GM12878 (cell line): ENCODE measurements around the gene FAR2. TPM values are rescaled to one million over a fixed set of nuclear protein-coding genes. Genes with fewer than 3 reads are reported as not detected.

Source experiments
- ATAC-seq: fragments of 200-7000 bp; cut with Tn5 transposase; 3 replicates; pipeline ENCODE4 v1.9.1; 2020; ENCODE audit warnings: mild to moderate bottlenecking, moderate library complexity
- BruUV-seq: library from RNA; stranded (reverse); fragments of 400-500 nt; replicated peaks from 2 replicates; lab custom pipeline; 2021; lab: Mats Ljungman, UMichigan
- CTCF ChIA-PET: fragments of 300-600 bp; sonication (Branson Sonifier 250); formaldehyde crosslinking; extraction: SDS; loops from one replicate; lab custom pipeline; 2021; ENCODE audit warnings: inconsistent platforms; lab: Yijun Ruan, JAX
- POLR2A ChIA-PET: fragments of 350-600 bp; formaldehyde crosslinking; extraction: SDS; loops from one replicate; lab custom pipeline; 2021; ENCODE audit warnings: inconsistent platforms; lab: Charles Lee
- RAD21 ChIA-PET: fragments of 300-600 bp; sonication (Branson Sonifier 250); formaldehyde crosslinking; loops from one replicate; lab custom pipeline; 2023; ENCODE audit warnings: antibody characterized with exemption; ENCODE audit not compliant: unreplicated experiment; lab: Charles Lee
- SMC1A ChIA-PET: fragments of 300-600 bp; sonication (Branson Sonifier 250); formaldehyde crosslinking; loops from one replicate; lab custom pipeline; 2023; ENCODE audit not compliant: unreplicated experiment, uncharacterized antibody; lab: Charles Lee
- DNase-seq: peaks from one replicate; pipeline ENCODE4 v3.0.0-alpha.2; 2011; ENCODE audit warnings: low read depth, low spot score
- FAIRE-seq: peaks from 3 replicates; lab custom pipeline; 2011; peaks lifted over from hg19 to GRCh38; lab: Jason Lieb, UNC
- H2AFZ ChIP-seq: 2 replicates; pipeline ENCODE4 v1.6.0; 2011; ENCODE audit warnings: low read depth, low read length, control low read depth; ENCODE audit not compliant: control insufficient read depth
- H3K27ac ChIP-seq: 2 replicates; pipeline ENCODE4 v1.5.1; 2011; ENCODE audit warnings: control low read depth; ENCODE audit not compliant: control insufficient read depth, insufficient read depth
- H3K27me3 ChIP-seq, 2 experiments: replicated peaks in 1 of 2; 2 replicates each; pipeline versions ENCODE4 v1.6.0 to v1.6.1; 2011; ENCODE audit warnings: low read length in 1 of 2; ENCODE audit not compliant: control insufficient read depth in 2 of 2, insufficient read depth in 2 of 2
- H3K36me3 ChIP-seq, 2 experiments: 2 replicates each; pipeline ENCODE4 v1.5.1; 2011; ENCODE audit warnings: low read length in 1 of 2; ENCODE audit not compliant: control insufficient read depth in 2 of 2, insufficient read depth in 2 of 2
- H3K4me1 ChIP-seq: 2 replicates; pipeline ENCODE4 v1.6.1; 2011; ENCODE audit warnings: mild to moderate bottlenecking, low read length, moderate library complexity, mixed read lengths; ENCODE audit not compliant: control insufficient read depth, insufficient read depth
- H3K4me2 ChIP-seq: 2 replicates; pipeline ENCODE4 v1.6.0; 2011; ENCODE audit warnings: control low read depth; ENCODE audit not compliant: control insufficient read depth, insufficient read depth
- H3K4me3 ChIP-seq: fragments of 200-600 bp; sonication (generic); 2 replicates; pipeline ENCODE4 v1.5.1; 2016
- H3K79me2 ChIP-seq: 2 replicates; pipeline ENCODE4 v1.6.0; 2011; ENCODE audit warnings: low read length; ENCODE audit not compliant: control insufficient read depth, insufficient read depth
- H3K9ac ChIP-seq: 2 replicates; pipeline ENCODE4 v1.8.0; 2011; ENCODE audit warnings: low read length, control low read depth, mixed read lengths; ENCODE audit not compliant: control insufficient read depth, insufficient read depth
- H3K9me3 ChIP-seq: replicated peaks from 3 replicates; pipeline ENCODE4 v1.5.1; 2011; ENCODE audit warnings: mild to moderate bottlenecking, low read length; ENCODE audit not compliant: control insufficient read depth, insufficient read depth
- H4K20me1 ChIP-seq: 2 replicates; pipeline ENCODE4 v1.6.0; 2011; ENCODE audit not compliant: control insufficient read depth, insufficient read depth
- ATF2 ChIP-seq: IDR thresholded peaks from 2 replicates; pipeline ENCODE4 v1.6.1; 2012; ENCODE audit warnings: low read length, inconsistent platforms
- ATF3 ChIP-seq: IDR thresholded peaks from 2 replicates; pipeline ENCODE4 v1.6.1; 2011; ENCODE audit warnings: low read depth, mild to moderate bottlenecking, low read length, moderate library complexity, borderline replicate concordance; ENCODE audit errors: extremely low read depth
- DPF2 ChIP-seq: fragments of 450-650 bp; IDR thresholded peaks from 2 replicates; pipeline ENCODE4 v1.6.1; 2017; ENCODE audit warnings: mild to moderate bottlenecking
- ESRRA ChIP-seq: IDR thresholded peaks from 2 replicates; pipeline ENCODE4 v1.6.1; 2012; ENCODE audit warnings: mild to moderate bottlenecking, low read length, improper control_type of control experiment
- GATAD2B ChIP-seq: fragments of 450-650 bp; conservative IDR thresholded peaks from 2 replicates; pipeline ENCODE4 v1.6.1; 2017; ENCODE audit warnings: low read depth, mild to moderate bottlenecking, moderate library complexity
- HSF1 ChIP-seq: fragments of 150-350 bp; IDR thresholded peaks from 2 replicates; pipeline ENCODE4 v1.6.1; 2014; ENCODE audit warnings: mild to moderate bottlenecking, low read depth, low read length
- KLF5 ChIP-seq: fragments of 450-650 bp; IDR thresholded peaks from 2 replicates; pipeline ENCODE4 v1.6.1; 2014; ENCODE audit warnings: mild to moderate bottlenecking; ENCODE audit not compliant: partially characterized antibody
- MYC ChIP-seq: IDR thresholded peaks from 2 replicates; pipeline ENCODE4 v1.6.1; 2011; ENCODE audit warnings: mild to moderate bottlenecking, low read length, moderate library complexity, inconsistent platforms; ENCODE audit not compliant: insufficient read depth, insufficient replicate concordance, insufficient read length, severe bottlenecking
- PAX8 ChIP-seq: fragments of 450-650 bp; IDR thresholded peaks from 2 replicates; pipeline ENCODE4 v1.6.1; 2017; ENCODE audit warnings: mild to moderate bottlenecking, moderate library complexity
- RUNX3 ChIP-seq: IDR thresholded peaks from 2 replicates; pipeline ENCODE4 v1.6.1; 2012; ENCODE audit warnings: low read length, inconsistent platforms
- SPI1 ChIP-seq: IDR thresholded peaks from 2 replicates; pipeline ENCODE4 v1.6.1; 2011; ENCODE audit warnings: low read depth, mild to moderate bottlenecking, low read length, moderate library complexity, borderline replicate concordance; ENCODE audit not compliant: insufficient read depth
- ZBED1 ChIP-seq: IDR thresholded peaks from 2 replicates; pipeline ENCODE4 v1.6.1; 2016; ENCODE audit warnings: borderline replicate concordance
- ZNF217 ChIP-seq: fragments of 450-650 bp; IDR thresholded peaks from 2 replicates; pipeline ENCODE4 v1.6.1; 2017; ENCODE audit warnings: antibody characterized with exemption, mild to moderate bottlenecking
- WGBS: methylation state at CpG from one replicate; pipeline ENCODE4 v1.1.6; 2016; ENCODE audit warnings: low lambda C conversion rate; ENCODE audit not compliant: insufficient replicate concordance, insufficient coverage; ENCODE audit errors: missing lambda C conversion rate; 5-methylcytosine and 5-hydroxymethylcytosine counted together
- in situ Hi-C: fragments of 300-500 bp; cut with MboI; formaldehyde crosslinking; loops from 9 replicates; pipeline ENCODE4 v1.14.3; 2018; ENCODE audit warnings: mixed read lengths
- intact Hi-C: fragments of 100-400 bp; cut with micrococcal nuclease; formaldehyde crosslinking; loops from one replicate; pipeline ENCODE4 v1.14.2; 2022; ENCODE audit not compliant: unreplicated experiment
- polyA plus RNA-seq, 11 experiments: library from polyadenylated mRNA; depleted of rRNA in 4 of 11; unstranded in 6 of 11; stranded (reverse) in 5 of 11; fragments of >200 nt; fragmentation: Nextera tagmentation in 4 of 11; fragmentation: Illumina TruSeq in 1 of 11; extraction: Ambion mirVana in 4 of 11; extraction: Trizol in 1 of 11; gene quantifications; 1 replicate in 1 of 11; 2 replicates in 10 of 11; pipeline versions ENCODE4 v1.2.1 to v1.2.3, GENCODE V29; 2011 to 2016; ENCODE audit warnings: inconsistent platforms in 2 of 11, missing spikeins in 2 of 11, low read depth in 1 of 11
- total RNA-seq, 4 experiments: library from RNA; depleted of rRNA in 3 of 4; stranded (reverse); fragments of >200 nt in 3 of 4; fragmentation: Illumina TruSeq in 1 of 4; extraction: Trizol in 1 of 4; gene quantifications; 2 replicates each; pipeline versions ENCODE4 v1.2.1 to v1.2.3, GENCODE V29; 2013 to 2021
- TF ChIP-seq, protein P1 (sequence below): fragments of 450-650 bp; IDR thresholded peaks from 2 replicates; pipeline ENCODE4 v1.6.1; 2018; ENCODE audit warnings: borderline replicate concordance, mild to moderate bottlenecking; ENCODE audit not compliant: partially characterized antibody

FAR2 gene
- total and polyA plus RNA-seq, 10 of the 15 experiments (the other 5 are each of a cell fraction or from before 2014, with no cell fraction given): 0.50 to 1.1 (median 0.65) TPM

DNA sequence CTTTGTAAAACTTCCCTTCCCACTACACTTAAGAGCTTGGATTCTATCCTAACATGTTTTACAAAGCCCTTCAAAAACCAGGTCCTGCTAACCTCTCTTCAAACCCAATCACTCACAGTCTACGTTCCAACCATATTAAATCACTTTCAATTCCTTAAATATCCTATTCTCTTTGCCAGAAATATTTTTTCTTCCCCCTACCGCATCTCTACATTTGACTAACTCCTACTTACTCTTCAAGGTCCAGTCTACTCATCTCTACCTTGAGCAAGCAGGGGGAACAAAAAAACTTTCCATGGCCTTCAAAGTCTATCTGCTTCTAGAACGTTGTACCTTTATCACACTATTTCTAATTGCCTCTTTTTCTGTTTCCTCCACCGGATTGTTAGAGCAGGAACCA, 225.8 kb downstream of the FAR2 start (continued):
- TF ChIP-seq ATF2: peak; percentile 37; the same call in 1 of the 2 replicates
- TF ChIP-seq, all 136 proteins: peak for 9

GRCh38 chr12:29376118-29376517, 227.0 kb downstream of the FAR2 start:
- FAIRE-seq (no peak), DNase-seq (no peak), ATAC-seq (no peak)
- CTCF ChIA-PET: interaction anchor here (0.6 to 0.8 kb wide), 2 partner anchors 45 to 79 kb away, joined by 3 to 4 read pairs; no protein-coding TSS in a partner anchor
- Histone ChIP-seq H3K79me2 (peaks cover 59% of the 10 kb centered on the region), H3K27ac (no peak overlapping the region), H2AFZ (no peak overlapping the region), H3K4me3 (no peak overlapping the region), H3K4me2 (peak overlapping the region; percentile 14; the same call in 1 of the 2 replicates), H3K9me3 (no peaks in the 10 kb centered on the region; the same call in 1 of the 3 replicates), H3K36me3 (0 out of 4 replicates have a peak, but pooled peaks cover 0 to 3% of the 10 kb centered on the region in 2 experiments), H4K20me1 (no peaks in the 10 kb centered on the region), H3K9ac (no peak overlapping the region), H3K4me1 (peaks cover 3% of the 10 kb centered on the region; the same call in 1 of the 2 replicates), H3K27me3 (no peaks in the 10 kb centered on the region)
- 93% methylated on average over 2 of the region's 2 CpGs for WGBS
- POLR2A ChIA-PET: interaction anchor here (1.3 kb wide), 1 partner anchor 13 kb away, joined by 7 read pairs; no protein-coding TSS in a partner anchor
- in situ Hi-C loops: no loop called here
- RAD21 ChIA-PET: interaction anchor here (1.1 kb wide), 1 partner anchor 22 kb away, joined by 3 read pairs; no protein-coding TSS in a partner anchor
- SMC1A ChIA-PET: interaction anchor here (0.9 to 2.0 kb wide), 8 partner anchors 10 to 303 kb away, joined by 3 to 5 read pairs (median 3); no protein-coding TSS in a partner anchor
- intact Hi-C loops: no loop called here
- BruUV-seq: no TSS peak
- TF ChIP-seq PAX8: no peak
- no peak for TF ChIP-seq ATF3
- TF ChIP-seq ZNF217: no peak; the same call in 1 of the 2 replicates
- peak; percentile 70 for TF ChIP-seq SPI1
- no peak for TF ChIP-seq MYC
- no peak for TF ChIP-seq ESRRA
- no peak for TF ChIP-seq KLF5
- no peak for TF ChIP-seq GATAD2B
- TF ChIP-seq RUNX3: peak; percentile 67
- no peak for TF ChIP-seq ZBED1
- TF ChIP-seq, protein P1, sequence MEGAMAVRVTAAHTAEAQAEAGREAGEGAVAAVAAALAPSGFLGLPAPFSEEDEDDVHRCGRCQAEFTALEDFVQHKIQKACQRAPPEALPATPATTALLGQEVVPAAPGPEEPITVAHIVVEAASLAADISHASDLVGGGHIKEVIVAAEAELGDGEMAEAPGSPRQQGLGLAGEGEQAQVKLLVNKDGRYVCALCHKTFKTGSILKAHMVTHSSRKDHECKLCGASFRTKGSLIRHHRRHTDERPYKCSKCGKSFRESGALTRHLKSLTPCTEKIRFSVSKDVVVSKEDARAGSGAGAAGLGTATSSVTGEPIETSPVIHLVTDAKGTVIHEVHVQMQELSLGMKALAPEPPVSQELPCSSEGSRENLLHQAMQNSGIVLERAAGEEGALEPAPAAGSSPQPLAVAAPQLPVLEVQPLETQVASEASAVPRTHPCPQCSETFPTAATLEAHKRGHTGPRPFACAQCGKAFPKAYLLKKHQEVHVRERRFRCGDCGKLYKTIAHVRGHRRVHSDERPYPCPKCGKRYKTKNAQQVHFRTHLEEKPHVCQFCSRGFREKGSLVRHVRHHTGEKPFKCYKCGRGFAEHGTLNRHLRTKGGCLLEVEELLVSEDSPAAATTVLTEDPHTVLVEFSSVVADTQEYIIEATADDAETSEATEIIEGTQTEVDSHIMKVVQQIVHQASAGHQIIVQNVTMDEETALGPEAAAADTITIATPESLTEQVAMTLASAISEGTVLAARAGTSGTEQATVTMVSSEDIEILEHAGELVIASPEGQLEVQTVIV: no peak
- TF ChIP-seq DPF2: no peak
- no peak for TF ChIP-seq HSF1
